ENCODE measurements around the gene RPS24.

The RPS24 gene

GRCh38 chr10:78082636-78083035 is 49.0 kb downstream of the RPS24 start:
- Histone ChIP-seq H4K8ac (ENCODE audit: low read length) (no peak overlapping the region), H3K23ac (ENCODE audit: low read length in 2 of 2) (no peak overlapping the region), H3K36me3 (ENCODE audit: control insufficient read depth in 1 of 2, insufficient read depth in 2 of 2, low read depth in 1 of 2, low read length in 2 of 2) (no peaks in the 10 kb centered on the region), H3K27me3 (ENCODE audit: control insufficient read depth in 1 of 2, insufficient read depth in 1 of 2, low read length in 2 of 2) (peaks cover 24 to 66% of the 10 kb centered on the region in 2 experiments), H3K4ac (ENCODE audit: low read depth in 1 of 2, low read length in 2 of 2) (no peak overlapping the region), H3K14ac (ENCODE audit: low read length in 2 of 2) (no peak overlapping the region), H3K4me3 (ENCODE audit: insufficient read depth in 1 of 2, low read depth in 1 of 2, low read length in 2 of 2) (no peak overlapping the region), H3K79me1 (replicated peaks; ENCODE audit: low read length, poor library complexity, severe bottlenecking) (no peaks in the 10 kb centered on the region), H2BK15ac (ENCODE audit: low read depth, poor library complexity, severe bottlenecking) (no peak overlapping the region), H3K4me1 (ENCODE audit: control insufficient read depth, insufficient read depth, low read depth, low read length) (no peaks in the 10 kb centered on the region), H2BK12ac (ENCODE audit: low read length in 2 of 2) (no peak overlapping the region), H3K9ac (ENCODE audit: low read length) (no peak overlapping the region), H2BK5ac (ENCODE audit: low read depth, low read length, poor library complexity, severe bottlenecking) (no peak overlapping the region), H2BK120ac (ENCODE audit: low read depth, low read length) (no peak overlapping the region), H3K18ac (ENCODE audit: low read depth in 1 of 2, low read length in 2 of 2) (no peak overlapping the region), H3K27ac (ENCODE audit: low read length, poor library complexity, severe bottlenecking) (no peak overlapping the region), H3K9me3 (ENCODE audit: control insufficient read depth, low read length) (no peaks in the 10 kb centered on the region), H2AFZ (ENCODE audit: low read depth, low read length) (no peak overlapping the region), H4K91ac (ENCODE audit: low read length) (no peak overlapping the region), H3K4me2 (ENCODE audit: low read length, poor library complexity, severe bottlenecking) (no peak overlapping the region), H2AK5ac (ENCODE audit: low read length, severe bottlenecking) (no peak overlapping the region)
- no peak for DNase-seq
- WGBS = 76% methylated on average over 4 of the region's 4 CpGs

Measured in mesenchymal stem cell (in vitro differentiated cells and primary cell).